ENCODE data around the gene PLD2.

Gene PLD2, protein sequence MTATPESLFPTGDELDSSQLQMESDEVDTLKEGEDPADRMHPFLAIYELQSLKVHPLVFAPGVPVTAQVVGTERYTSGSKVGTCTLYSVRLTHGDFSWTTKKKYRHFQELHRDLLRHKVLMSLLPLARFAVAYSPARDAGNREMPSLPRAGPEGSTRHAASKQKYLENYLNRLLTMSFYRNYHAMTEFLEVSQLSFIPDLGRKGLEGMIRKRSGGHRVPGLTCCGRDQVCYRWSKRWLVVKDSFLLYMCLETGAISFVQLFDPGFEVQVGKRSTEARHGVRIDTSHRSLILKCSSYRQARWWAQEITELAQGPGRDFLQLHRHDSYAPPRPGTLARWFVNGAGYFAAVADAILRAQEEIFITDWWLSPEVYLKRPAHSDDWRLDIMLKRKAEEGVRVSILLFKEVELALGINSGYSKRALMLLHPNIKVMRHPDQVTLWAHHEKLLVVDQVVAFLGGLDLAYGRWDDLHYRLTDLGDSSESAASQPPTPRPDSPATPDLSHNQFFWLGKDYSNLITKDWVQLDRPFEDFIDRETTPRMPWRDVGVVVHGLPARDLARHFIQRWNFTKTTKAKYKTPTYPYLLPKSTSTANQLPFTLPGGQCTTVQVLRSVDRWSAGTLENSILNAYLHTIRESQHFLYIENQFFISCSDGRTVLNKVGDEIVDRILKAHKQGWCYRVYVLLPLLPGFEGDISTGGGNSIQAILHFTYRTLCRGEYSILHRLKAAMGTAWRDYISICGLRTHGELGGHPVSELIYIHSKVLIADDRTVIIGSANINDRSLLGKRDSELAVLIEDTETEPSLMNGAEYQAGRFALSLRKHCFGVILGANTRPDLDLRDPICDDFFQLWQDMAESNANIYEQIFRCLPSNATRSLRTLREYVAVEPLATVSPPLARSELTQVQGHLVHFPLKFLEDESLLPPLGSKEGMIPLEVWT

DNA sequence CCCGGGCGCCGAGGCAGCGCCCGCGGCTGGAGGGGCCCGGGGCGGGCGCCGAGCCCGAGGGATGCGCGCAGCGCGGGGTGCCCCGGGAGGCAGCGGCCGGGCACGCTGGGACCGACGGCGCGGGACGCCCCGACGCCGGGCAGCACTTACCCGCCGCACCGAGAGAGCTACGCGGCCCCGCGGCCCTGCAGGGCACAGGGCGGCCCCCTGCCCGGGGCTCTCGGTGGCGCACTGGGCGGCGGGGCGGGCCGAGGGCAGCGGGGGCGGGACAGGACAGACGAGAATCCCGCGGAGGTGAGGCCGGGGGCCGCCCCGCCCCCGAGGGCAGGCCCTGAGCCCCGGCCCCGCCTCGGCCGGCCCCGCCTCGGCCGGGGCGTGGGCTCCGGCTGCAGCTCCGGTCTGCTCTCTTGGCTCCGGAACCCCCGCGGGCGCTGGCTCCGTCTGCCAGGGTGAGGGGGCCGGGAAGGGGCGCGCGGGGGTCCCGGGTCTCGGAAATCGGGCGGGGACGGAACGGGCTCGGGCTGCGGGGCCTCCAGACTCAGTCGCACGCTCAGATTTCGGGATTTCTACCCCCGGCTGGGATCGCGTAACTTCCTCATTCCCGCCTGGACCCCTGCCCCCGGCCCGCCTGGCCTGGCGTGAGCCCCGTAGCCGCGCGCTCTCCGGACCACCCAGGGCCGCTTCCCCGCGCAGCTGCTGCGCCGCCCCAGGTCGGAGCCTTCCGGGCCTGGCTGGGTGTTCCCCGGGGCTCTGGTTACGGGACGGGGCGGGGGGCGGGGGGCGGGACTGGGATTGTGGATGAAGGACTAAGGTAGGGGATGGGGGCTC lies at the start of gene PLD2:
TSS of gene PLD2 (plus strand) at position 376 of the 828 bp plus-strand sequence. CDS start 621 bp downstream, outside the sequence.
- peaks cover 12 to 17% of the 10 kb centered on the region in 2 donors for H3K4me1 ChIP-seq (ENCODE audit: control insufficient read depth in 1 of 2, insufficient read depth in 2 of 2, low read length in 2 of 2)
- H3K9me3 ChIP-seq (ENCODE audit: control insufficient read depth in 1 of 2, low read length in 2 of 2), result no peaks in the 10 kb centered on the region
- peaks cover 0 to 5% of the 10 kb centered on the region in 2 donors for H3K36me3 ChIP-seq (ENCODE audit: control insufficient read depth in 1 of 2, insufficient read depth in 2 of 2, low read length in 2 of 2)
- H3K27me3 ChIP-seq (ENCODE audit: control insufficient read depth in 1 of 2, insufficient read depth in 2 of 2, low read length in 2 of 2), result no peaks in the 10 kb centered on the region
- H3K4me3 ChIP-seq (ENCODE audit: low read depth in 1 of 2, low read length in 2 of 2), result peak within 1 kb of the TSS; percentile 71 to 74
- no peak within 1 kb of the TSS for H3K27ac ChIP-seq (ENCODE audit: low read depth, low read length)
- peak within 1 kb of the TSS; percentile 59 to 63 for H3K9ac ChIP-seq (ENCODE audit: low read depth in 1 of 2, low read length in 2 of 2)

DNA sequence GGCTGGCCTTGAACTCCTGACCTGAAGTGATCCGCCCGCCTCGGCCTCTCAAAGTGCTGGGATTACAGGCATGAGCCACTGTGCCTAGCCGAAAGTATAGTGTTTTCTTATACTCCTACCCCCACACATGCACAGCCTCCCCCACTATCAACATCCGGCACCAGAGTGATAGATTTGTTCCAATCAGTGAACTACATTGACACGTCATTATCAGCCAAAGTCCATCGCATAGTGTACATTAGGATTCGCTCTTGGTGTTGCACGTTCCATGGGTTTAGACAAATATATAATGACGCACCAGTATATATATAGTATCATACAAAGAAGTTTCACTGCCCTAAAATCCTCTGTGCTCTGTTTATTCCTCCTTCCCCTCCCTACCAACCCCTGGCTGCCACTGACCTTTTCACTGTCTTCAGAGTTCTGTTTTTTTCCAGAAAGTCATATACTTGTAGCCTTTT lies 47.1 kb upstream of the PLD2 start:
- Histone ChIP-seq H3K9me3 (ENCODE audit: control insufficient read depth in 1 of 2, low read length in 2 of 2) (no peaks in the 10 kb centered on the region), H3K9ac (ENCODE audit: low read depth in 1 of 2, low read length in 2 of 2) (no peak overlapping the region), H3K4me1 (ENCODE audit: control insufficient read depth in 1 of 2, insufficient read depth in 2 of 2, low read length in 2 of 2) (no peaks in the 10 kb centered on the region), H3K27me3 (ENCODE audit: control insufficient read depth in 1 of 2, insufficient read depth in 2 of 2, low read length in 2 of 2) (no peaks in the 10 kb centered on the region), H3K4me3 (ENCODE audit: low read depth in 1 of 2, low read length in 2 of 2) (no peak overlapping the region), H3K27ac (ENCODE audit: low read depth, low read length) (no peak overlapping the region), H3K36me3 (ENCODE audit: control insufficient read depth in 1 of 2, insufficient read depth in 2 of 2, low read length in 2 of 2) (no peaks in the 10 kb centered on the region)

DNA sequence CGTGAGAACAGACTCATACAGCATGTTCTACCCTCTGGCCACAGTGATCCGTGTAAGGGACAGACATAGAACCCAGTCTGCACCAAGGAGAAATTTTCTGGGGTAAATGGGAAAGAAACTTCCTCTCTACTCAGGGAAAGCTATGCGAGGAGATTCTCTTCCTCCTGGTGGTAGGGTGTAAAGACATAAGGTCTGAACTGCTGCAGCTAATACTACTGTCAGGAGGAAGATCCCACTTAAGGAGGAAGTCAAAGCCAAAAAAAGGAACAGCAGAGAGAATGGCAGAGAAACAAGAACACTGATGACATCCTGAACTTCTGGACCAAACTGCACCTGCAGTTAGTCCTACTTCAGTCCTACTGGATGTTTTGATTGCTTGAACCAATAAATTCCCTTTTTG lies 42.4 kb upstream of the PLD2 start:
- Histone ChIP-seq H3K9ac (ENCODE audit: low read depth in 1 of 2, low read length in 2 of 2) (no peak overlapping the region), H3K27ac (ENCODE audit: low read depth, low read length) (no peak overlapping the region), H3K4me1 (ENCODE audit: control insufficient read depth in 1 of 2, insufficient read depth in 2 of 2, low read length in 2 of 2) (peaks cover 2 to 4% of the 10 kb centered on the region in 2 donors), H3K27me3 (ENCODE audit: control insufficient read depth in 1 of 2, insufficient read depth in 2 of 2, low read length in 2 of 2) (no peaks in the 10 kb centered on the region), H3K36me3 (ENCODE audit: control insufficient read depth in 1 of 2, insufficient read depth in 2 of 2, low read length in 2 of 2) (no peaks in the 10 kb centered on the region), H3K4me3 (ENCODE audit: low read depth in 1 of 2, low read length in 2 of 2) (no peak overlapping the region), H3K9me3 (ENCODE audit: control insufficient read depth in 1 of 2, low read length in 2 of 2) (no peaks in the 10 kb centered on the region)

DNA sequence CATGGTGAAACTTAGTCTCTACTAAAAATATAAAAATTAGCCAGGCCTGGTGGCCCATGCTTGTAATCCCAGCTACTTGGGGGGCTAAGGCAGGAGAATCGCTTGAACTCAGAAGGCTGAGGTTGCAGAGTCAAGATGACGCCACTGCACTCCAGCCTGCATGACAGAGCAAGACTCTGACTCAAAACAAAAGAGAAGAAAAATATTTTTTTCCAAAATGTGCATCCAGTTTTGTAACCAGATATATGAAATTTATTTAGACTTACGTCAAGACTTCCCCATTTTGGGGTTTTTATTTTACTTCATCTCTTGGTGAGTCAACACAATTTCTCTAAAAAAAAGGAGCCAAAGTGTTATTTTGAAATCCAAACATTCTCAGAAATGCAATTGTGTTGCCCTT lies 40.8 kb upstream of the PLD2 start:
- Histone ChIP-seq H3K9ac (ENCODE audit: low read depth in 1 of 2, low read length in 2 of 2) (no peak overlapping the region), H3K4me3 (ENCODE audit: low read depth in 1 of 2, low read length in 2 of 2) (no peak overlapping the region), H3K9me3 (ENCODE audit: control insufficient read depth in 1 of 2, low read length in 2 of 2) (no peaks in the 10 kb centered on the region), H3K36me3 (ENCODE audit: control insufficient read depth in 1 of 2, insufficient read depth in 2 of 2, low read length in 2 of 2) (no peaks in the 10 kb centered on the region), H3K27me3 (ENCODE audit: control insufficient read depth in 1 of 2, insufficient read depth in 2 of 2, low read length in 2 of 2) (no peaks in the 10 kb centered on the region), H3K4me1 (ENCODE audit: control insufficient read depth in 1 of 2, insufficient read depth in 2 of 2, low read length in 2 of 2) (peaks cover 12 to 15% of the 10 kb centered on the region in 2 donors), H3K27ac (ENCODE audit: low read depth, low read length) (no peak overlapping the region)

DNA sequence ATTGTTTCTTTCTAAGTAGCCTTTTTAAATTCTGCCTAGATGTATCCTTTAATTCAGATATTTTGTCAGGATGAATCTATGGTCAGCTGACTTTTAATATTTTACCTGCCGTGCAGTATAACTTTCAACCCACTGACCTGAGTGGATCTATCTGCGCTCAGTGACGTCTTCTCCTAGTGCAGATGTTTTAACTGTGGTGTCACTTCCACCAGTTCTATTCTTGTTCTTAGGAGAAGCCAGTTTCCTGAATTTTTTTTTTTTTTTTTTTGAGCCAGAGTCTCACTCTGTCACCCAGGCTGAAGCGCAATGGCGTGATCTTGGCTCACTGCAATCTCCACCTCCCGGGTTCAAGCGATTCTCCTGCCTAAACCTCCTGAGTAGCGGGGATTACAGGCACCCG lies 40.2 kb upstream of the PLD2 start:
- Histone ChIP-seq H3K4me1 (ENCODE audit: control insufficient read depth in 1 of 2, insufficient read depth in 2 of 2, low read length in 2 of 2) (peaks cover 12 to 20% of the 10 kb centered on the region in 2 donors), H3K4me3 (ENCODE audit: low read depth in 1 of 2, low read length in 2 of 2) (no peak overlapping the region), H3K9me3 (ENCODE audit: control insufficient read depth in 1 of 2, low read length in 2 of 2) (no peaks in the 10 kb centered on the region), H3K36me3 (ENCODE audit: control insufficient read depth in 1 of 2, insufficient read depth in 2 of 2, low read length in 2 of 2) (no peaks in the 10 kb centered on the region), H3K9ac (ENCODE audit: low read depth in 1 of 2, low read length in 2 of 2) (no peak overlapping the region), H3K27ac (ENCODE audit: low read depth, low read length) (peak overlapping the region; percentile 32), H3K27me3 (ENCODE audit: control insufficient read depth in 1 of 2, insufficient read depth in 2 of 2, low read length in 2 of 2) (no peaks in the 10 kb centered on the region)

DNA sequence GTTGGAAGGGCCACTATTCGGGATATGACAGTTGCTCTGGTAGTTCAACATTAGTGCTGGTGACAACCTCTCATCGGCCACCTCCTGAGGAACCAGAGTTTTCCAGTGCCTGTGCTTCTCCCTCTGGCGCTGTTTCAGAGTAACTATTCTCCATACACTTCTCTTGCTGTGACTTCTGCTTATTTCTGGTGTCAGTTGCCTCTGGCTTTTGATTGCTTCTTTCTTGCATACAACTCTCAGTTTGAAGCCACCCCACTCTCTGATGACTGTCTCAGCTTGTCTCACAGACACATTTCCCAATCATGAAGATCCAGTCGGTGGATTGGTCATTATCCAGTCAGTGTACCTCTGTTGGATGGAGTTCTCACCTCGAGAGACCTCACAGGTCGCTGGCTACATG lies 38.7 kb upstream of the PLD2 start:
- Histone ChIP-seq H3K9me3 (ENCODE audit: control insufficient read depth in 1 of 2, low read length in 2 of 2) (no peaks in the 10 kb centered on the region), H3K27me3 (ENCODE audit: control insufficient read depth in 1 of 2, insufficient read depth in 2 of 2, low read length in 2 of 2) (no peaks in the 10 kb centered on the region), H3K27ac (ENCODE audit: low read depth, low read length) (no peak overlapping the region), H3K36me3 (ENCODE audit: control insufficient read depth in 1 of 2, insufficient read depth in 2 of 2, low read length in 2 of 2) (no peaks in the 10 kb centered on the region), H3K4me1 (ENCODE audit: control insufficient read depth in 1 of 2, insufficient read depth in 2 of 2, low read length in 2 of 2) (peaks cover 12 to 22% of the 10 kb centered on the region in 2 donors), H3K9ac (ENCODE audit: low read depth in 1 of 2, low read length in 2 of 2) (no peak overlapping the region), H3K4me3 (ENCODE audit: low read depth in 1 of 2, low read length in 2 of 2) (no peak overlapping the region)

DNA sequence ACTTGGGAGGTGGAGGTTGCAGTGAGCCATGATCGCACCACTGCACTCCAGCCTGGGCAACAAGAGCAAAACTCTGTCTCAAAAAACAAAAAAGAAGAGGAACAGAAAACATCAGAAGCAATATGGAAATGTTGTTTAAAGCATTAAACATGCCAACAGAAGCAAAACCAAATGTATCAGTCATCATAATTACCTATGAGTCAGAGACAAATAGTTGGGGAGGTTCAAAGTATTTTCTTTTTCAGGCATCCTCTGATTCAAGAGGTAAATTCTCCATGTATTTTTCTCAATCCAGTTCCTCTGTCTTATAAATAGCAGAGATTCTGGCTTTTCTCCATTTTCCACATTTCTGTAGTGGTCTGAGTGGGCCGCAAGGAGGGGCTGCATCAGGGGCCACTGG lies 37.3 kb upstream of the PLD2 start:
- Histone ChIP-seq H3K9ac (ENCODE audit: low read depth in 1 of 2, low read length in 2 of 2) (no peak overlapping the region), H3K27me3 (ENCODE audit: control insufficient read depth in 1 of 2, insufficient read depth in 2 of 2, low read length in 2 of 2) (no peaks in the 10 kb centered on the region), H3K4me1 (ENCODE audit: control insufficient read depth in 1 of 2, insufficient read depth in 2 of 2, low read length in 2 of 2) (peaks cover 12 to 22% of the 10 kb centered on the region in 2 donors), H3K9me3 (ENCODE audit: control insufficient read depth in 1 of 2, low read length in 2 of 2) (no peaks in the 10 kb centered on the region), H3K27ac (ENCODE audit: low read depth, low read length) (no peak overlapping the region), H3K4me3 (ENCODE audit: low read depth in 1 of 2, low read length in 2 of 2) (no peak overlapping the region), H3K36me3 (ENCODE audit: control insufficient read depth in 1 of 2, insufficient read depth in 2 of 2, low read length in 2 of 2) (no peaks in the 10 kb centered on the region)

DNA sequence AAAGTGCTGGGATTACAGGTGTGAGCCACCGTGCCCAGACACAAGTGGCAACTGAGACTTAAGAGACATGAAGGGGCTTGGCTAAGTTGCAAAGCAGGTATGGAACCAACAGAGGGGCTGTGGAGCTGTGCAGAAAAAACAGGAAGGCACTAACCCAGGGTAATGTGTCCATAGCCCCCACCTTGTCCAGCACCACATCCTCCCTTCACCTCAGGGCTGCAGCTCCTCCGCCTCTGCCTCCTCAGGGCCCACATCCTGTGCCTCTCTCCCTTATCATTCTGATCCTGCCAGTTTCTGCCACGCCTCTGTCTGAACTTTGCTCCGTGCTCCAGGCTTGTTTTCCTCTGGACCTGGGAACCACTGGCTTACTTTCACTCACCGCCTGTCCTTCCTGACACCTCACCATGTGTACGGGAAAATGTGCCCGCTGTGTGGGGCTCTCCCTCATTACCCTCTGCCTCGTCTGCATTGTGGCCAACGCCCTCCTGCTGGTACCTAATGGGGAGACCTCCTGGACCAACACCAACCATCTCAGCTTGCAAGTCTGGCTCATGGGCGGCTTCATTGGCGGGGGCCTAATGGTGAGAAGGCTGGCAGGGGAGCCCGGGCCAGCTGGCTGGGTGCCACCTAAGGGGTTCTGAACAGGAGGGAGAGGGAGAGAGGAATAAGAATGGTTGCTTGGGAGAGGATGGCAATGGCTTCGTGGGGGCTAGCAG lies 35.3 kb upstream of the PLD2 start, which contains the start of gene TM4SF5:
TSS of gene TM4SF5 (plus strand) at position 368 of the 716 bp plus-strand sequence. CDS start at position 405, 37 bp downstream.
- Histone ChIP-seq H3K9ac (ENCODE audit: low read depth in 1 of 2, low read length in 2 of 2) (peak within 1 kb of the TSS; percentile 48 to 72), H3K4me3 (ENCODE audit: low read depth in 1 of 2, low read length in 2 of 2) (peak within 1 kb of the TSS; percentile 70 to 71), H3K4me1 (ENCODE audit: control insufficient read depth in 1 of 2, insufficient read depth in 2 of 2, low read length in 2 of 2) (peaks cover 12 to 22% of the 10 kb centered on the region in 2 donors), H3K36me3 (ENCODE audit: control insufficient read depth in 1 of 2, insufficient read depth in 2 of 2, low read length in 2 of 2) (no peaks in the 10 kb centered on the region), H3K27ac (ENCODE audit: low read depth, low read length) (peak within 1 kb of the TSS; percentile 74), H3K9me3 (ENCODE audit: control insufficient read depth in 1 of 2, low read length in 2 of 2) (no peaks in the 10 kb centered on the region), H3K27me3 (ENCODE audit: control insufficient read depth in 1 of 2, insufficient read depth in 2 of 2, low read length in 2 of 2) (no peaks in the 10 kb centered on the region)

DNA sequence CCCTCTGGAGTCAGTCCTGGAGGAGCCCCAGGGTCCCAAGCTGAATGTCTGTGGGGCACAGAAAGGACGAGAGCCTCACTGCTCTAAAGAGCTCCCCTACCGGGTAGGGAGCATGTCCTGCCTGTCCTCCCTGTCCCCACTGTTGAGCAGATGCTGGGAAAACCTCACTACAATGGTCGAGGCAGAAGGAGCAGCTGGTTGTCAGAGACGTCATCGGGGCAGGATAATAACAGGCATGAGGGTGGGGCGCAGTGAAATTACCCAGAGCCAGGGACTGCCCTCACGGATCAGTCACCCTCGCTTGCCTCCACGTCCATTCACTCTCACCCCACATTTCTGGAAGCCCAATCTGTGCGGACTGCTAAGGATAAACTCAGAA lies 34.7 kb upstream of the PLD2 start:
- Histone ChIP-seq H3K9ac (ENCODE audit: low read depth in 1 of 2, low read length in 2 of 2) (peak overlapping the region; percentile 48 to 72), H3K36me3 (ENCODE audit: control insufficient read depth in 1 of 2, insufficient read depth in 2 of 2, low read length in 2 of 2) (no peaks in the 10 kb centered on the region), H3K9me3 (ENCODE audit: control insufficient read depth in 1 of 2, low read length in 2 of 2) (no peaks in the 10 kb centered on the region), H3K4me1 (ENCODE audit: control insufficient read depth in 1 of 2, insufficient read depth in 2 of 2, low read length in 2 of 2) (peaks cover 12 to 22% of the 10 kb centered on the region in 2 donors), H3K4me3 (ENCODE audit: low read depth in 1 of 2, low read length in 2 of 2) (peak overlapping the region; percentile 70 to 71), H3K27me3 (ENCODE audit: control insufficient read depth in 1 of 2, insufficient read depth in 2 of 2, low read length in 2 of 2) (no peaks in the 10 kb centered on the region), H3K27ac (ENCODE audit: low read depth, low read length) (peak overlapping the region; percentile 74)

Data from duodenal mucosa (tissue), 2 donors.